ENCODE measurements around the gene ZNF385C. TPM values are rescaled to one million over a fixed set of nuclear protein-coding genes. Genes with fewer than 3 reads are reported as not detected.

The ZNF385C gene
- total and polyA plus RNA-seq, 4 donors, result 0.49 TPM; not detected in 3

- H3K4me1 ChIP-seq (ENCODE audit: control insufficient read depth in 1 of 2, insufficient read depth in 2 of 2, low read length in 2 of 2), result no peaks in the 10 kb centered on the region
- H3K9me3 ChIP-seq (ENCODE audit: control insufficient read depth, low read length), result no peaks in the 10 kb centered on the region
- H3K27ac ChIP-seq (ENCODE audit: low read depth in 1 of 2, low read length in 2 of 2), result no peak overlapping the region
- H3K36me3 ChIP-seq (ENCODE audit: control insufficient read depth in 1 of 2, insufficient read depth in 2 of 2, low read length in 1 of 2), result no peaks in the 10 kb centered on the region
- ATAC-seq (ENCODE audit: low FRiP score) (no peak), DNase-seq (no peak)
- WGBS, 2 donors, result 80 to 84% methylated on average over 11 of the region's 11 CpGs
- intact Hi-C loops (cut with DNase I), result loop anchor here (5.0 kb wide), 2 partner anchors 36 to 76 kb away; no protein-coding TSS in a partner anchor
- no peaks in the 10 kb centered on the region for H3K27me3 ChIP-seq (ENCODE audit: control insufficient read depth in 1 of 2, insufficient read depth in 2 of 2, low read length in 1 of 2)
- no peak overlapping the region for H3K4me3 ChIP-seq (ENCODE audit: low read length in 2 of 2)
Observed at GRCh38 chr17:42103221-42103954, 5.1 kb upstream of the ZNF385C start.

GRCh38 chr17:42101513-42102292 is 3.4 kb upstream of the ZNF385C start:
- DNase-seq (peak; percentile 86 to 95), ATAC-seq (ENCODE audit: low FRiP score) (peak; percentile 79)
- Histone ChIP-seq H3K27ac (ENCODE audit: low read depth in 1 of 2, low read length in 2 of 2) (no peak overlapping the region), H3K36me3 (ENCODE audit: control insufficient read depth in 1 of 2, insufficient read depth in 2 of 2, low read length in 1 of 2) (no peaks in the 10 kb centered on the region), H3K27me3 (ENCODE audit: control insufficient read depth in 1 of 2, insufficient read depth in 2 of 2, low read length in 1 of 2) (no peaks in the 10 kb centered on the region), H3K4me1 (ENCODE audit: control insufficient read depth in 1 of 2, insufficient read depth in 2 of 2, low read length in 2 of 2) (no peaks in the 10 kb centered on the region), H3K4me3 (ENCODE audit: low read length in 2 of 2) (no peak overlapping the region), H3K9me3 (ENCODE audit: control insufficient read depth, low read length) (no peaks in the 10 kb centered on the region)
- intact Hi-C loops (cut with DNase I), result loop anchor here (2.0 to 5.0 kb wide), 3 partner anchors 34 to 77 kb away; no protein-coding TSS in a partner anchor
- WGBS, 2 donors, result 34 to 38% methylated on average over 14 of the region's 14 CpGs

GRCh38 chr17:42098730-42099399 is 592 bp upstream of the ZNF385C start:
- 69 to 70% methylated on average over 14 of the region's 14 CpGs for WGBS, 2 donors
- no peaks in the 10 kb centered on the region for H3K27me3 ChIP-seq (ENCODE audit: control insufficient read depth in 1 of 2, insufficient read depth in 2 of 2, low read length in 1 of 2)
- no peak for ATAC-seq (ENCODE audit: low FRiP score)
- no peaks in the 10 kb centered on the region for H3K9me3 ChIP-seq (ENCODE audit: control insufficient read depth, low read length)
- no peaks in the 10 kb centered on the region for H3K36me3 ChIP-seq (ENCODE audit: control insufficient read depth in 1 of 2, insufficient read depth in 2 of 2, low read length in 1 of 2)
- H3K4me1 ChIP-seq (ENCODE audit: control insufficient read depth in 1 of 2, insufficient read depth in 2 of 2, low read length in 2 of 2), result no peaks in the 10 kb centered on the region
- DNase-seq, result no peak
- H3K27ac ChIP-seq (ENCODE audit: low read depth in 1 of 2, low read length in 2 of 2), result no peak overlapping the region
- intact Hi-C loops (cut with DNase I), result no loop called here
- H3K4me3 ChIP-seq (ENCODE audit: low read length in 2 of 2), result no peak overlapping the region

- no peaks in the 10 kb centered on the region for H3K4me1 ChIP-seq (ENCODE audit: control insufficient read depth in 1 of 2, insufficient read depth in 2 of 2, low read length in 2 of 2)
- no peak overlapping the region for H3K4me3 ChIP-seq (ENCODE audit: low read length in 2 of 2)
- no peak overlapping the region for H3K27ac ChIP-seq (ENCODE audit: low read depth in 1 of 2, low read length in 2 of 2)
- no peaks in the 10 kb centered on the region for H3K36me3 ChIP-seq (ENCODE audit: control insufficient read depth in 1 of 2, insufficient read depth in 2 of 2, low read length in 1 of 2)
- 47 to 49% methylated on average over 8 of the region's 8 CpGs for WGBS, 2 donors
- ATAC-seq (ENCODE audit: low FRiP score) (no peak), DNase-seq (no peak)
- H3K27me3 ChIP-seq (ENCODE audit: control insufficient read depth in 1 of 2, insufficient read depth in 2 of 2, low read length in 1 of 2), result no peaks in the 10 kb centered on the region
- H3K9me3 ChIP-seq (ENCODE audit: control insufficient read depth, low read length), result no peaks in the 10 kb centered on the region
- intact Hi-C loops (cut with DNase I), result no loop called here
Observed at GRCh38 chr17:42096360-42097111, 1.7 kb downstream of the ZNF385C start.

GRCh38 chr17:42094375-42095069 is 3.8 kb downstream of the ZNF385C start:
- Histone ChIP-seq H3K4me3 (ENCODE audit: low read length in 2 of 2) (no peak overlapping the region), H3K36me3 (ENCODE audit: control insufficient read depth in 1 of 2, insufficient read depth in 2 of 2, low read length in 1 of 2) (no peaks in the 10 kb centered on the region), H3K27ac (ENCODE audit: low read depth in 1 of 2, low read length in 2 of 2) (no peak overlapping the region), H3K27me3 (ENCODE audit: control insufficient read depth in 1 of 2, insufficient read depth in 2 of 2, low read length in 1 of 2) (no peaks in the 10 kb centered on the region), H3K9me3 (ENCODE audit: control insufficient read depth, low read length) (no peaks in the 10 kb centered on the region), H3K4me1 (ENCODE audit: control insufficient read depth in 1 of 2, insufficient read depth in 2 of 2, low read length in 2 of 2) (no peaks in the 10 kb centered on the region)
- DNase-seq, result no peak
- intact Hi-C loops (cut with DNase I), result no loop called here
- WGBS, 2 donors, result 87 to 89% methylated on average over 12 of the region's 12 CpGs
- no peak for ATAC-seq (ENCODE audit: low FRiP score)

GRCh38 chr17:42092939-42093338 is 5.3 kb downstream of the ZNF385C start:
- H3K9me3 ChIP-seq (ENCODE audit: control insufficient read depth, low read length), result no peaks in the 10 kb centered on the region
- no peak for ATAC-seq (ENCODE audit: low FRiP score)
- no peaks in the 10 kb centered on the region for H3K27me3 ChIP-seq (ENCODE audit: control insufficient read depth in 1 of 2, insufficient read depth in 2 of 2, low read length in 1 of 2)
- no peak for DNase-seq
- H3K27ac ChIP-seq (ENCODE audit: low read depth in 1 of 2, low read length in 2 of 2), result no peak overlapping the region
- 77% methylated on average over 6 of the region's 6 CpGs for WGBS, 2 donors
- no peaks in the 10 kb centered on the region for H3K4me1 ChIP-seq (ENCODE audit: control insufficient read depth in 1 of 2, insufficient read depth in 2 of 2, low read length in 2 of 2)
- no peaks in the 10 kb centered on the region for H3K36me3 ChIP-seq (ENCODE audit: control insufficient read depth in 1 of 2, insufficient read depth in 2 of 2, low read length in 1 of 2)
- intact Hi-C loops (cut with DNase I), result no loop called here
- H3K4me3 ChIP-seq (ENCODE audit: low read length in 2 of 2), result no peak overlapping the region

GRCh38 chr17:42090964-42091790 is 7.1 kb downstream of the ZNF385C start:
- no peaks in the 10 kb centered on the region for H3K4me1 ChIP-seq (ENCODE audit: control insufficient read depth in 1 of 2, insufficient read depth in 2 of 2, low read length in 2 of 2)
- DNase-seq (no peak), ATAC-seq (ENCODE audit: low FRiP score) (no peak)
- H3K4me3 ChIP-seq (ENCODE audit: low read length in 2 of 2), result no peak overlapping the region
- H3K27me3 ChIP-seq (ENCODE audit: control insufficient read depth in 1 of 2, insufficient read depth in 2 of 2, low read length in 1 of 2), result no peaks in the 10 kb centered on the region
- H3K9me3 ChIP-seq (ENCODE audit: control insufficient read depth, low read length), result no peaks in the 10 kb centered on the region
- WGBS, 2 donors, result 83 to 84% methylated on average over 8 of the region's 8 CpGs
- no peak overlapping the region for H3K27ac ChIP-seq (ENCODE audit: low read depth in 1 of 2, low read length in 2 of 2)
- H3K36me3 ChIP-seq (ENCODE audit: control insufficient read depth in 1 of 2, insufficient read depth in 2 of 2, low read length in 1 of 2), result no peaks in the 10 kb centered on the region
- intact Hi-C loops (cut with DNase I), result no loop called here
